LHCN-M2 (cell line): ENCODE results near the gene EPB41L3. TPM values are rescaled to one million over a fixed set of nuclear protein-coding genes. Genes with fewer than 3 reads are reported as not detected.
"Not testable (repeated sequence)": the region's sequence is repeated elsewhere in the genome, so short reads cannot be mapped to it uniquely, and the experiment has no call there.

Experiments used
- DNase-seq: peaks from one replicate; pipeline ENCODE4 v3.0.0-alpha.2; 2012; ENCODE audit warnings: low read depth
- total RNA-seq: library from RNA; depleted of rRNA; stranded (reverse); fragments of >200 nt; gene quantifications from 2 replicates; pipeline ENCODE4 v1.2.3, GENCODE V29; 2014

Gene EPB41L3
- total RNA-seq, 1 experiment from 2014 or later, result under 0.01 TPM

- DNase-seq, result no peak
Observed at GRCh38 chr18:5500158-5500939, 43.4 kb downstream of the EPB41L3 start.

- no peak for DNase-seq
Observed at GRCh38 chr18:5498452-5498851, 45.3 kb downstream of the EPB41L3 start.

GRCh38 chr18:5496305-5496704 is 47.5 kb downstream of the EPB41L3 start:
- DNase-seq, result no peak

GRCh38 chr18:5490753-5491480 is 52.9 kb downstream of the EPB41L3 start:
- no peak for DNase-seq

GRCh38 chr18:5488844-5489243 is 55.0 kb downstream of the EPB41L3 start:
- no peak for DNase-seq

GRCh38 chr18:5488044-5488443 is 55.8 kb downstream of the EPB41L3 start:
- DNase-seq, result not testable (repeated sequence)

- DNase-seq, result no peak
Observed at GRCh38 chr18:5484526-5484925, 59.3 kb downstream of the EPB41L3 start.

- no peak for DNase-seq
Observed at GRCh38 chr18:5481621-5482020, 62.2 kb downstream of the EPB41L3 start.

GRCh38 chr18:5478261-5478660 is 65.5 kb downstream of the EPB41L3 start:
- no peak for DNase-seq

GRCh38 chr18:5476961-5477800 is 66.6 kb downstream of the EPB41L3 start:
- no peak for DNase-seq

GRCh38 chr18:5475267-5475666 is 68.5 kb downstream of the EPB41L3 start:
- no peak for DNase-seq

- DNase-seq, result no peak
Observed at GRCh38 chr18:5469340-5469739, 74.5 kb downstream of the EPB41L3 start.

- DNase-seq, result no peak
Observed at GRCh38 chr18:5468394-5468793, 75.4 kb downstream of the EPB41L3 start.

GRCh38 chr18:5467671-5468070 is 76.1 kb downstream of the EPB41L3 start:
- no peak for DNase-seq

- DNase-seq, result no peak
Observed at GRCh38 chr18:5466256-5466655, 77.5 kb downstream of the EPB41L3 start.

GRCh38 chr18:5464251-5464650 is 79.5 kb downstream of the EPB41L3 start:
- no peak for DNase-seq

- no peak for DNase-seq
Observed at GRCh38 chr18:5463831-5464230, 80.0 kb downstream of the EPB41L3 start.

GRCh38 chr18:5463390-5463789 is 80.4 kb downstream of the EPB41L3 start:
- no peak for DNase-seq

GRCh38 chr18:5462227-5462626 is 81.6 kb downstream of the EPB41L3 start:
- DNase-seq, result no peak

GRCh38 chr18:5461041-5461440 is 82.8 kb downstream of the EPB41L3 start:
- DNase-seq, result no peak

GRCh38 chr18:5457462-5457957 is 86.3 kb downstream of the EPB41L3 start:
- DNase-seq, result no peak
